AG04449 (cell line): ENCODE results near the gene ARHGAP15.

Experiments used
- CTCF ChIA-PET: fragments of 350-600 bp; formaldehyde crosslinking; extraction: SDS; loops from one replicate; lab custom pipeline; 2021; ENCODE audit warnings: antibody characterized with exemption; lab: Yijun Ruan, JAX
- POLR2A ChIA-PET: fragments of 400-600, 350-600 bp; formaldehyde crosslinking; extraction: SDS; loops from one replicate; lab custom pipeline; 2020; ENCODE audit warnings: antibody characterized with exemption, inconsistent platforms; lab: Yijun Ruan, JAX
- DNase-seq: peaks from one replicate; pipeline ENCODE4 v3.0.0-alpha.2; 2010; ENCODE audit warnings: low read depth, low spot score
- H3K4me3 ChIP-seq: 2 replicates; pipeline ENCODE4 v1.5.1; 2011; ENCODE audit warnings: low read depth, mild to moderate bottlenecking, control low read depth, low read length
- CTCF ChIP-seq: IDR thresholded peaks from one replicate; pipeline ENCODE4 v1.5.1; 2011; ENCODE audit warnings: mild to moderate bottlenecking, moderate library complexity, low read length, control low read depth, inconsistent platforms; ENCODE audit not compliant: insufficient read depth; ENCODE audit errors: missing control alignments

The ARHGAP15 gene

DNA sequence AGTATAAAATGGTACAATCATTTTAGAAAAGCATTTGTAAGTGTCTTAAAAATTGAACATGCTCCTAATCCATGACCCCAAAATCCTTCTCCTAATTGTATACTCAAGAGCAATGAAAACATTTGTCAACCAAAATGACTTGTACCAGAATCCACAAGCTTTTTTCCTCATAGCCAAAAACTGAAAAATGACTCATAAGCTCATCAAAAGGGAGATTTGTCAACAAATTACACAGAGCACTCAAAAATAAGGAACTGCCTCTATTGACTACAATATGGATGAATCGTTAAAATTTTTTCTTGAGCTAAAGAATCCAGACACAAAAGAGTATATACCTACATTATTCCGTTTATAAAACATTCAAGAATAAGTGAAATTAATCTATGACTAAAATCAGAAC, 544.8 kb downstream of the ARHGAP15 start:
- CTCF ChIA-PET, result interaction anchor here (0.7 kb wide), 1 partner anchor 13 kb away, joined by 3 read pairs; no protein-coding TSS in a partner anchor

DNA sequence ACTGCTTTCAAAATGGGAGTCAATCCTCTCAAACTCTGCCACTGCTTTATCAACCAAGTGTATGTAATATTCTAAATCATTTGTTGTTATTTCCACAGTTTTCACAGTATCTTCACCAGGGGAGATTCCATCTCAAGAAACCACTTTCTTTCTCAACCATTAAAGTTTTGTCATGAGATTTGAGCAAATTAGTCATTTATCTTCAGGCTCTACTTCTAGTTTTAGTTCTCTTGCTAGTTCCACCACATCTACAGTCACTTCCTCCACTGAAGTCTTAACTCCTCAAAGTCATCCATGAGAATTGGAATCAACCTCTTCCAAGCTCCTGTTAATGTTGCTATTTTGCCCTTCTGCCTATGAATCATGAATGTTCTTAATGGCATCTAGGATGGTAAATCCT, 545.8 kb downstream of the ARHGAP15 start:
- H3K4me3 ChIP-seq, result no peak overlapping the region
- ChIA-PET CTCF (no interaction called here), POLR2A (no interaction called here)
- no peak for DNase-seq
- no peak for TF ChIP-seq CTCF

More for the DNA sequence above, 544.8 kb downstream of the ARHGAP15 start:
- POLR2A ChIA-PET, result no interaction called here
- DNase-seq, result no peak
- no peak overlapping the region for H3K4me3 ChIP-seq
- TF ChIP-seq CTCF, result no peak

DNA sequence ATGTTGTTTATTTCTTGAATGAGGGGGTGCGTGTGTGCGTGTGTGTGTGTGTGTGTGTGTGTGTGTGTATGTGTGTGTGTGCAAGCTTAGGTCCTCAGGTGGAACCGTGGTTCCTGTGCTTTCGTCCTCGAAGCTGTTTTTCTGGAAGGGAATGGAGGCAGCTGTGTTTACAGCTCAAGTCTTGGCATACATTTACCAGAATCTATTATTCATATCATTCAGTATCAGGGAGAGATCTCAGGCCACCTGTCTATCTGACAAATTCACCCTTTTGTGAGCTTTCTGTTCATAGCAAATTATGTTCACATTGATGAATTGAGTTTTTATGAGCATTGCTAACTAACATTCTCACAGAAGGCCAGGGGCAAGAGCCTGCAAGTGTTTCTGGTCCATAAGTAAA, 550.4 kb downstream of the ARHGAP15 start:
- TF ChIP-seq CTCF, result no peak
- POLR2A ChIA-PET, result no interaction called here
- no peak overlapping the region for H3K4me3 ChIP-seq
- CTCF ChIA-PET, result interaction anchor here (1.5 kb wide), 1 partner anchor 12 kb away, joined by 3 read pairs; no protein-coding TSS in a partner anchor
- no peak for DNase-seq

- POLR2A ChIA-PET, result no interaction called here
Measured at GRCh38 chr2:143680885-143681405, 551.7 kb downstream of the ARHGAP15 start.

DNA sequence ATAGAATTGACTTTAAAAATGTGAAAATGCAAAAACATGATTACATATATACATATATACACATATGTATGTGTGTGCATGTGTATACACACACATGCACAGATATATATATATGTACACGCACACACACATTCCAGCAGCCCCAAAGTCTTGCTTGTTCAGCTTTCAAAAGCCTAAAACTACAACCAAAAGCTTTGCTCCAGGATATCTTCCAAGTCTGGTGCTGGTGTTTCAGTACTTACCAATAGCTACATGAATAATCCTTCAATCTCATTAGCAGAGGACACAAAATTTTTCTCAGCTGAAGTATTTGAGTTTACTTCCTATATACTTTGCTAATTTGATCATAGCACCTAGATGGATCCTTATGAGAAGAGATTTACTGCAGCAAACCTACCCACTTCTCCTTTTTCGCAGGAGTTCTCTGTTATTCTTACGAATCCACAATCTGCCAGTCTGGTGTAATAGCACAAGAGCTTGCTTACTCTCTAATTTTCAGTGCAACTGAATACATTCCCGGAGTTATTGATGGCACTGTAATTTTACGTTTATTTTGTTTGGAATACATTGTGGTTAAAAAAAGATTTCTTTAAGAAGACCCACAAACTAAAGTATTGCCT, 553.3 kb downstream of the ARHGAP15 start:
- no peak for TF ChIP-seq CTCF
- no peak overlapping the region for H3K4me3 ChIP-seq
- ChIA-PET CTCF (no interaction called here), POLR2A (no interaction called here)
- DNase-seq, result no peak

More at GRCh38 chr2:143680885-143681405, 551.7 kb downstream of the ARHGAP15 start:
- CTCF ChIA-PET, result interaction anchor here (1.5 kb wide), 1 partner anchor 11 kb away, joined by 3 read pairs; no protein-coding TSS in a partner anchor
- H3K4me3 ChIP-seq, result no peak overlapping the region
- TF ChIP-seq CTCF, result no peak
- no peak for DNase-seq

DNA sequence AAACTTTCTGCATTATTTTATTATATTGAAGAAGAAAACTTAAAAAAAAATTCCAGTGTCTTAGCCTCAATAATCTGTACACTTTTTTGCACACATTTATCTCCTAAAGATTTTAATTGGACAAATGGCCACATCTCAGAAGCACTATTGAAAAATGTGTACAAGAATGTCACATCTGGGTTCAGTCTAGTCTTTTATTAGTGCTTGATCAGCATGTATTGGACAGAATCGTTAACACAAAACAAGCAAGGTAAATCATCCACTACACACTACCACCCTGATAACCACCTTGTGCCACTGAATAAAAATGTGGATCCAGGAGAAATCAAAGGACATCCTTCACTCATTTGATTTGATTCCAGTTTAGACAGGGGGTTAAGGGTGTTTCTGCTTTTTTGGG, 554.8 kb downstream of the ARHGAP15 start:
- CTCF ChIA-PET, result no interaction called here
- no peak for DNase-seq
- no peak overlapping the region for H3K4me3 ChIP-seq
- POLR2A ChIA-PET, result no interaction called here
- TF ChIP-seq CTCF, result no peak
